Endothelial cell of umbilical vein (primary cell): Measurements from ENCODE around the gene CACNA2D3. TPM values are rescaled to one million over a fixed set of nuclear protein-coding genes. Genes with fewer than 3 reads are reported as not detected.

Experiments used
- BruUV-seq: library from RNA; stranded (reverse); fragments of 400-500 nt; replicated peaks from 2 replicates; lab custom pipeline; 2021; lab: Mats Ljungman, UMichigan
- CTCF ChIA-PET: fragments of 300-600, 350-600 bp; sonication (Branson Sonifier 250); formaldehyde crosslinking; loops from one replicate; lab custom pipeline; 2021; ENCODE audit warnings: antibody characterized with exemption, inconsistent platforms; lab: Charles Lee
- POLR2A ChIA-PET: fragments of 300-600, 350-600 bp; sonication (Branson Sonifier 250); formaldehyde crosslinking; loops from one replicate; lab custom pipeline; 2021; ENCODE audit warnings: antibody characterized with exemption, inconsistent platforms; lab: Charles Lee
- DNase-seq: peaks from one replicate; pipeline ENCODE4 v3.0.0-alpha.2; 2011; ENCODE audit warnings: low read depth, low spot score
- FAIRE-seq: peaks from 2 replicates; lab custom pipeline; 2011; peaks lifted over from hg19 to GRCh38; lab: Jason Lieb, UNC
- H2AFZ ChIP-seq: 2 replicates; pipeline ENCODE4 v1.6.0; 2012; ENCODE audit warnings: low read depth, low read length, control low read depth, inconsistent platforms
- H3K27ac ChIP-seq: 2 replicates; pipeline ENCODE4 v1.5.1; 2011; ENCODE audit warnings: low read depth, mild to moderate bottlenecking, control low read depth, low read length, moderate library complexity; ENCODE audit not compliant: insufficient read depth
- H3K27me3 ChIP-seq, 2 experiments: 2 replicates each; pipeline versions ENCODE4 v1.6.0 to v1.6.1; 2011; ENCODE audit warnings: low read length in 2 of 2, mixed read lengths in 1 of 2; ENCODE audit not compliant: control insufficient read depth in 2 of 2, insufficient read depth in 2 of 2
- H3K36me3 ChIP-seq, 2 experiments: 2 replicates in 1 of 2; 3 replicates in 1 of 2; pipeline ENCODE4 v1.5.1; 2011; ENCODE audit warnings: low read length in 2 of 2, mild to moderate bottlenecking in 1 of 2, moderate library complexity in 1 of 2; ENCODE audit not compliant: control insufficient read depth in 2 of 2, insufficient read depth in 2 of 2; ENCODE audit errors: extremely low read depth in 1 of 2
- H3K4me1 ChIP-seq: 3 replicates; pipeline ENCODE4 v1.5.1; 2011; ENCODE audit warnings: mild to moderate bottlenecking, low read length; ENCODE audit not compliant: control insufficient read depth, insufficient read depth; ENCODE audit errors: extremely low read depth
- H3K4me2 ChIP-seq: 2 replicates; pipeline ENCODE4 v1.6.1; 2011; ENCODE audit warnings: low read length, control low read depth, mixed read lengths; ENCODE audit not compliant: insufficient read depth
- H3K4me3 ChIP-seq, 3 experiments: fragments of 200-600 bp in 1 of 3; sonication (generic), shearing (Covaris generic) in 1 of 3; replicated peaks in 1 of 3; 2 replicates each; pipeline ENCODE4 v1.5.1; 2011 to 2016; ENCODE audit warnings: control low read depth in 3 of 3, low read length in 3 of 3, mild to moderate bottlenecking in 2 of 3, inconsistent platforms in 1 of 3, low read depth in 1 of 3, moderate library complexity in 1 of 3; ENCODE audit not compliant: insufficient read depth in 1 of 3
- H3K79me2 ChIP-seq: 2 replicates; pipeline ENCODE4 v1.6.0; 2012; ENCODE audit warnings: low read length, inconsistent platforms; ENCODE audit not compliant: control insufficient read depth, insufficient read depth
- H3K9ac ChIP-seq: replicated peaks from 2 replicates; pipeline ENCODE3; 2011; ENCODE audit warnings: low read length, control low read depth; ENCODE audit not compliant: insufficient read depth; ENCODE audit errors: extremely low read depth
- H3K9me1 ChIP-seq: replicated peaks from 3 replicates; pipeline ENCODE4 v1.6.0; 2011; ENCODE audit warnings: mild to moderate bottlenecking, low read length; ENCODE audit not compliant: control insufficient read depth, insufficient read depth; ENCODE audit errors: extremely low read depth
- H3K9me3 ChIP-seq: replicated peaks from 2 replicates; pipeline ENCODE4 v1.5.1; 2012; ENCODE audit warnings: low read length, inconsistent platforms; ENCODE audit not compliant: control insufficient read depth, insufficient read depth
- H4K20me1 ChIP-seq: replicated peaks from 2 replicates; pipeline ENCODE3; 2011; ENCODE audit warnings: mild to moderate bottlenecking, low read length; ENCODE audit not compliant: control insufficient read depth, insufficient read depth; ENCODE audit errors: extremely low read depth
- CTCF ChIP-seq, 2 donors: IDR thresholded peaks; 1 replicate in 1 of 2; 2 replicates in 1 of 2; pipeline ENCODE4 v1.5.1; 2011; ENCODE audit warnings: low read length in 2 of 2, mild to moderate bottlenecking in 2 of 2, moderate library complexity in 2 of 2, control low read depth in 1 of 2, inconsistent platforms in 1 of 2, low read depth in 1 of 2; ENCODE audit not compliant: insufficient read depth in 1 of 2; ENCODE audit errors: extremely low read depth in 1 of 2
- EZH2 ChIP-seq: IDR thresholded peaks from 2 replicates; pipeline ENCODE4 v1.6.1; 2012; ENCODE audit warnings: borderline replicate concordance, low read depth, mild to moderate bottlenecking, moderate library complexity, low read length, inconsistent platforms; ENCODE audit not compliant: severe bottlenecking
- FOS ChIP-seq: IDR thresholded peaks from 2 replicates; pipeline ENCODE4 v1.6.1; 2011; ENCODE audit warnings: mild to moderate bottlenecking, low read length, moderate library complexity, borderline replicate concordance; ENCODE audit not compliant: insufficient read depth
- GATA2 ChIP-seq: IDR thresholded peaks from 2 replicates; pipeline ENCODE4 v1.7.0; 2011; ENCODE audit warnings: low read depth, mild to moderate bottlenecking, moderate library complexity, mixed read lengths, low read length; ENCODE audit not compliant: insufficient read length, insufficient read depth
- JUN ChIP-seq: IDR thresholded peaks from 2 replicates; pipeline ENCODE4 v1.6.1; 2011; ENCODE audit warnings: borderline replicate concordance, low read depth; ENCODE audit not compliant: insufficient read length, insufficient read depth
- MAX ChIP-seq: IDR thresholded peaks from 2 replicates; pipeline ENCODE4 v1.6.1; 2011; ENCODE audit not compliant: insufficient read depth, insufficient read length
- MYC ChIP-seq: IDR thresholded peaks from one replicate; pipeline ENCODE4 v1.6.1; 2011; ENCODE audit warnings: mild to moderate bottlenecking, low read depth, low read length
- POLR2A ChIP-seq: IDR thresholded peaks from 2 replicates; pipeline ENCODE4 v1.6.1; 2012; ENCODE audit warnings: low read depth, mild to moderate bottlenecking, control low read depth, low read length
- POLR2AphosphoS5 ChIP-seq: IDR thresholded peaks from 2 replicates; pipeline ENCODE4 v1.6.1; 2012; ENCODE audit warnings: low read depth, mild to moderate bottlenecking, control low read depth, low read length, moderate library complexity; ENCODE audit not compliant: insufficient read depth
- dilution Hi-C: fragments of 300-500 bp; cut with MboI; formaldehyde crosslinking; loops from one replicate; pipeline ENCODE4 v1.15.0; 2019; ENCODE audit warnings: low sequenced_read_pairs; ENCODE audit not compliant: extremely low pct_ligation_motif_present
- intact Hi-C: fragments of 100-400 bp; cut with micrococcal nuclease; formaldehyde crosslinking; loops from one replicate; pipeline ENCODE4 v1.10.0; 2022
- polyA plus RNA-seq, 4 experiments: library from polyadenylated mRNA; depleted of rRNA in 3 of 4; stranded (reverse) in 3 of 4; unstranded in 1 of 4; fragments of >200 nt; gene quantifications; 2 replicates each; pipeline versions ENCODE4 v1.2.1 to v1.2.3, GENCODE V29; 2011 to 2012; ENCODE audit warnings: missing spikeins in 1 of 4
- total RNA-seq: library from RNA; stranded (reverse); gene quantifications from 2 replicates; pipeline ENCODE4 v1.2.3, GENCODE V29; 2021

Gene CACNA2D3
- total and polyA plus RNA-seq, 2 donors (not counting 3 experiments of a cell fraction or from before 2014, with no cell fraction given): not detected

GRCh38 chr3:54633444-54634121 is 511.2 kb downstream of the CACNA2D3 start:
- ChIA-PET CTCF (no interaction called here), POLR2A (no interaction called here)
- dilution Hi-C loops (no loop called here), intact Hi-C loops (no loop called here)
- H3K4me3 ChIP-seq: no peak overlapping the region
- H3K9ac ChIP-seq: no peak overlapping the region
- no peak for FAIRE-seq
- no peak overlapping the region for H3K4me2 ChIP-seq
- no peaks in the 10 kb centered on the region for H3K9me1 ChIP-seq
- no peaks in the 10 kb centered on the region for H3K4me1 ChIP-seq
- DNase-seq: no peak
- BruUV-seq: no TSS peak
- H4K20me1 ChIP-seq: no peaks in the 10 kb centered on the region
- no peak overlapping the region for H2AFZ ChIP-seq
- H3K9me3 ChIP-seq: no peaks in the 10 kb centered on the region
- H3K79me2 ChIP-seq: no peaks in the 10 kb centered on the region
- no peaks in the 10 kb centered on the region for H3K36me3 ChIP-seq
- no peak for TF ChIP-seq GATA2
- TF ChIP-seq JUN: no peak
- no peak for TF ChIP-seq FOS
- TF ChIP-seq MYC: no peak
- TF ChIP-seq CTCF (IDR thresholded peaks at IDR 0.05; ENCODE audit: extremely low read depth in 1 of 2, insufficient read depth in 1 of 2, low read depth in 1 of 2, low read length in 2 of 2): no peak
- TF ChIP-seq MAX: no peak
- no peak for TF ChIP-seq EZH2
- no peak for TF ChIP-seq POLR2A
- TF ChIP-seq POLR2AphosphoS5: no peak
- H3K27me3 ChIP-seq: no peaks in the 10 kb centered on the region
- no peak overlapping the region for H3K27ac ChIP-seq
